ENCODE measurements around the gene CNOT6. TPM values are rescaled to one million over a fixed set of nuclear protein-coding genes. Genes with fewer than 3 reads are reported as not detected.
"Not testable (repeated sequence)": the region's sequence is repeated elsewhere in the genome, so short reads cannot be mapped to it uniquely, and the experiment has no call there.

CNOT6 gene
- total RNA-seq, result 10 to 100 TPM; 11.0 to 17.8 (median 15.0) TPM

- Histone ChIP-seq H3K27ac (peak within 1 kb of the TSS; percentile 97), H3K9me3 (no peaks in the 10 kb centered on the region), H3K27me3 (no peaks in the 10 kb centered on the region), H3K4me1 (peaks cover 31% of the 10 kb centered on the region), H3K4me3 (peak within 1 kb of the TSS; percentile 93), H3K36me3 (no peaks in the 10 kb centered on the region)
- under 1% methylated on average over 39 of the region's 56 CpGs for WGBS
- TF ChIP-seq POLR2AphosphoS5 (IDR thresholded peaks at IDR 0.05) (peak in 1 of 3 donors; percentile 88), CTCF (IDR thresholded peaks at IDR 0.05) (no peak), POLR2A (IDR thresholded peaks at IDR 0.05) (no peak), EP300 (IDR thresholded peaks at IDR 0.05) (no peak)
- peak; percentile 93 to 95 for DNase-seq (ENCODE audit: low spot score in 2 of 2)
These were observed at the start of gene CNOT6 for GRCh38 chr5:180494060-180494509. Gene CNOT6, plus strand, starts transcription at chr5:180494379. Its CDS starts 34,898 bp downstream, at chr5:180529277.

DNA sequence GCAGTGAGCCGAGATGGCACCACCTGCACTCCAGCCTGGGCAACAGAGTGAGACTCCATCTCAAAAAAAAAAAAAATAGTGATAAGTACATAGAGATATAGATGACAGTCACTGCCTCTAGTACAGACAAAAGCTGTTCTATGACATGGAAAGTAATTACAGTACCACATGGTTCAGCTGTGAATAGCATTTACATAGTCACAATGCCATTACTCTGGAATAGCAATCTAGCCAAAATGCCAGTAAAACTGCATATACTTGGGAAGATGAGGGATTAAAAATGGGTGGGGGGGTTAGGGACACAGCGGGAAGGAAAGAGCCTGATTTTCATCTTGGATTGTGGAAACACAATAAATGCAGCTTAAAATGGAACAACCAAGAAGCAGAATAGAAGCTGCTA lies 39.4 kb upstream of the CNOT6 start:
- no peak overlapping the region for H3K4me3 ChIP-seq
- WGBS, result 76% methylated on average over 2 of the region's 2 CpGs

DNA sequence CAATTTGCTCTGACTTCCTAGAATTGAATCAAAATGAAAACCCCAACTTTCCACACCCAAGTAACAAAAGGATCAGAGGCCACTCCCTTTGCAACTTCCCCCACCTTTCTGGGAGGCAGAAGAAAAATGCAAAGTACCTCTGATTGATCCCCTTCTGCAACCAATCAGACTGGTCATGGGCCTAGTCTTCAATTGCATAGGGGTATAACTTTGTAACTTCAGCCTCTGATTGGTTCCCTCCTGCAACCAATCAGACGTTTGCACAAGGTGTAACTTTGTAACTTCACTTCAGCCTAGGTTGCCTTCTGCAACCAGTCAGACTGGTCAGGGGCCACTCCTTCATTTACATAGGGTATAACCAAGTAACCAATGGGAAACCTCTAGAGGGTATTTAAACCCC lies 38.3 kb upstream of the CNOT6 start:
- 82% methylated on average over 1 of the region's 1 CpG for WGBS

More for the DNA sequence above, 39.4 kb upstream of the CNOT6 start:
- no peaks in the 10 kb centered on the region for H3K9me3 ChIP-seq
- H3K36me3 ChIP-seq, result no peaks in the 10 kb centered on the region
- H3K27ac ChIP-seq, result no peak overlapping the region
- H3K4me1 ChIP-seq, result no peaks in the 10 kb centered on the region
- DNase-seq (ENCODE audit: low spot score in 2 of 2), result no peak
- peaks cover 9% of the 10 kb centered on the region for H3K27me3 ChIP-seq
- TF ChIP-seq CTCF (IDR thresholded peaks at IDR 0.05) (no peak), POLR2A (IDR thresholded peaks at IDR 0.05) (no peak), POLR2AphosphoS5 (IDR thresholded peaks at IDR 0.05) (no peak), EP300 (IDR thresholded peaks at IDR 0.05) (no peak)

DNA sequence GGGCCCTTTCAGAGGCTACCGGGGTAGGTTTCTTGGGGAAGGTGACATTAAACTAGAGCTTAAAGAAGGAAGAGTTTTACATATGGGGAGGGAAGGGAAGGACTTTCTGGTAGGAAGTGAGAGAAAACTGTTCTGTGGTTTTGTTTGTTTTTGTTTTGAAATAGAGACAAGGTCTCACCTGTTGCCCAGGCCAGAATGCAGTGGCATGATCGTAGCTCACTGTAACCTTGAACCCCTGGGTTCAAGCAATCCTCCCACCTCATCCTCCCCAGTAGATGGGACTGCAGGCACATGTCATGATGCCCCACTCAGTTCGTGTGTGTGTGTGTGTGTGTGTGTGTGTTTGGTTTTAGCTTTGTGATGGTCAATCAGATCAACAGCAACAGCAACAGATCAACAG lies 37.4 kb upstream of the CNOT6 start:
- H3K4me1 ChIP-seq, result no peaks in the 10 kb centered on the region
- no peaks in the 10 kb centered on the region for H3K9me3 ChIP-seq
- H3K27ac ChIP-seq, result no peak overlapping the region
- no peaks in the 10 kb centered on the region for H3K36me3 ChIP-seq
- TF ChIP-seq CTCF (IDR thresholded peaks at IDR 0.05) (no peak), POLR2A (IDR thresholded peaks at IDR 0.05) (no peak), POLR2AphosphoS5 (IDR thresholded peaks at IDR 0.05) (no peak), EP300 (IDR thresholded peaks at IDR 0.05) (no peak)
- peaks cover 7% of the 10 kb centered on the region for H3K27me3 ChIP-seq
- H3K4me3 ChIP-seq, result no peak overlapping the region
- 76% methylated on average over 3 of the region's 3 CpGs for WGBS
- no peak for DNase-seq (ENCODE audit: low spot score in 2 of 2)

More for the DNA sequence above, 38.3 kb upstream of the CNOT6 start:
- Histone ChIP-seq H3K27ac (no peak overlapping the region), H3K4me1 (no peaks in the 10 kb centered on the region), H3K27me3 (peaks cover 9% of the 10 kb centered on the region), H3K36me3 (no peaks in the 10 kb centered on the region), H3K9me3 (no peaks in the 10 kb centered on the region), H3K4me3 (no peak overlapping the region)
- no peak for DNase-seq (ENCODE audit: low spot score in 2 of 2)
- TF ChIP-seq EP300 (IDR thresholded peaks at IDR 0.05), result no peak
- TF ChIP-seq CTCF (IDR thresholded peaks at IDR 0.05), result no peak
- TF ChIP-seq POLR2A (IDR thresholded peaks at IDR 0.05), result no peak
- TF ChIP-seq POLR2AphosphoS5 (IDR thresholded peaks at IDR 0.05), result no peak

DNA sequence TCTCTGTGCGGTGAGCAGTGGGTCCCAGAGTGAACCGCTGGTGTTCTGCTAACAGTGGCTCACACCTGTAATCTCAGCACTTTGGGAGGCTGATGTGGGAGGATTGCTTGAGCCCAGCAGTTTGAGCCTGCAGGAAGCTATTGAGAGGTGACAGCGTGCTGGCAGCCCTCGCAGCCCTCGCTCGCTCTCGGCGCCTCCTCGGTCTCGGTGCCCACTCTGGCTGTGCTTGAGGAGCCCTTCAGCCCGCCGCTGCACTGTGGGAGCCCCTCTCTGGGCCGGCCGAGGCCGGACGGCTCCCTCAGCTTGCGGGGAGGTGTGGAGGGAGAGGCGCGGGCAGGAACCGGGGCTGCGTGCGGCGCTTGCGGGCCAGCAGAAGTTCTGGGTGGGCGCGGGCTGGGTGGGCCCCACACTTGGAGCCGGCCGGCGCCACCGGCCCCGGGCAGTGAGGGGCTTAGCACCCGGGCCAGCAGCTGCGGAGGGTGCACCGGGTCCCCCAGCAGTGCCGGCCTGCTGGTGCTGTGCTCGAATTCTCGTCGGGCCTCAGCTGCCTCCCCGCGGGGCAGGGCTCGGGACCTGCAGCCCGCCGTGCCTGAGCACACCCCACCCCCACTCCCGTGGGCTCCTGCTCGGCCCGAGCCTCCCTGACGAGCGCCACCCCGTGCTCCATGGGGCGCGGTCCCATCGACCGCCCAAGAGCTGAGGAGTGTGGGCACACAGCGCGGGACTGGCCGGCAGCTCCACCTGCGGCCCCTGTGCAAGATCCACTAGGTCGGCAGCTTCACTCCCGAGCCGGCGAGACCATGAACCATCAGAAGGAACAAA lies 35.1 kb upstream of the CNOT6 start:
- not testable (repeated sequence) for H3K27ac ChIP-seq, H3K4me3 ChIP-seq, H3K27me3 ChIP-seq, H3K4me1 ChIP-seq, H3K36me3 ChIP-seq, H3K9me3 ChIP-seq
- WGBS, result 94% methylated on average over 33 of the region's 61 CpGs
- DNase-seq (ENCODE audit: low spot score in 2 of 2), result peak in 1 of 2 donors; percentile 58

DNA sequence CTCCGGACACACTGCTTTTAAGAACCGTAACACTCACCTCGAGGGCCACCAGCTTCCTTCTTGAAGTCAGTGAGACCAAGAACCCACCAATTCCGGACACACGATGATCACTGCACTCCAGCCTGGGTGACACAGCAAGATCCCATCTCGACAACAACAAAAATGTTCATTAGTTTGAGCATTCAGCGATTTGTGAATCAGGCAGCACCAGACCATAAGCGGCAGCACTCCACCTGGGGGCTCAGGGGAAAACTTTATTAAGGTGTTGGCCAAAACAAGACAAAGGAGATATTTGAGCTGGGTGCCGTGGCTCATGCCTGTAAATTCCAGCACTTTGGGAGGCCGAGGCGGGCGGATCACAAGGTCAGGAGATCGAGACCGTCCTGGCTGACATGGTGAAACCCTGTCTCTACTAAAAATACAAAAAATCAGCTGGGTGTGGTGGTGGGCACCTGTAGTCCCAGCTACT lies 34.5 kb upstream of the CNOT6 start:
- 94% methylated on average over 14 of the region's 14 CpGs for whole genome bisulfite sequencing
- peak in 1 of 2 donors; percentile 53 for DNase-seq (ENCODE audit: low spot score in 2 of 2)
- H3K4me3 ChIP-seq, H3K36me3 ChIP-seq, H3K27ac ChIP-seq, H3K27me3 ChIP-seq, H3K9me3 ChIP-seq, H3K4me1 ChIP-seq: not testable (repeated sequence)

All from suprapubic skin (tissue), 4 donors.